IMR-90 (cell line): ENCODE results near the gene TCP11L1. TPM values are rescaled to one million over a fixed set of nuclear protein-coding genes. Genes with fewer than 3 reads are reported as not detected.

ENCODE experiments used
- ATAC-seq: fragments of 200-7000 bp; cut with Tn5 transposase; 2 replicates; pipeline ENCODE4 v1.9.1; 2020; ENCODE audit warnings: low read depth, mild to moderate bottlenecking, moderate library complexity
- BruUV-seq: library from RNA; stranded (reverse); fragments of 400-500 nt; replicated peaks from 2 replicates; lab custom pipeline; 2021; lab: Mats Ljungman, UMichigan
- CTCF ChIA-PET: fragments of 300-600 bp; formaldehyde crosslinking; extraction: SDS; loops from one replicate; lab custom pipeline; 2021; ENCODE audit warnings: antibody characterized with exemption; lab: Yijun Ruan, JAX
- POLR2A ChIA-PET: fragments of 300-600 bp; sonication (Branson Sonifier 250); formaldehyde crosslinking; loops from one replicate; lab custom pipeline; 2022; ENCODE audit warnings: antibody characterized with exemption; ENCODE audit not compliant: unreplicated experiment; lab: Charles Lee
- DNase-seq: peaks from one replicate; pipeline ENCODE4 v3.0.0; 2013
- H2AFZ ChIP-seq: replicated peaks from 2 replicates; pipeline ENCODE3; 2013; ENCODE audit warnings: low read length, mild to moderate bottlenecking; ENCODE audit not compliant: poor library complexity
- H2AK5ac ChIP-seq: 2 replicates; pipeline ENCODE4 v1.6.1; 2013; ENCODE audit warnings: low read depth, low read length, inconsistent platforms
- H2AK9ac ChIP-seq: replicated peaks from 2 replicates; pipeline ENCODE3; 2013; ENCODE audit warnings: mild to moderate bottlenecking, low read depth, low read length, moderate library complexity; ENCODE audit not compliant: poor library complexity
- H2BK120ac ChIP-seq: 2 replicates; pipeline ENCODE4 v1.6.1; 2013; ENCODE audit warnings: low read depth, low read length, inconsistent platforms
- H2BK15ac ChIP-seq: 3 replicates; pipeline ENCODE4 v1.6.1; 2013; ENCODE audit warnings: low read depth, low read length, inconsistent platforms
- H2BK20ac ChIP-seq: 2 replicates; pipeline ENCODE4 v1.6.1; 2013; ENCODE audit warnings: low read depth, mild to moderate bottlenecking, inconsistent platforms, low read length, moderate library complexity
- H2BK5ac ChIP-seq: 2 replicates; pipeline ENCODE4 v1.6.1; 2013; ENCODE audit warnings: mild to moderate bottlenecking, low read depth, low read length, inconsistent platforms; ENCODE audit not compliant: poor library complexity, severe bottlenecking
- H3K14ac ChIP-seq: replicated peaks from 2 replicates; pipeline ENCODE4 v1.6.1; 2013; ENCODE audit warnings: low read depth, low read length, inconsistent platforms
- H3K18ac ChIP-seq: 2 replicates; pipeline ENCODE4 v1.6.1; 2013; ENCODE audit warnings: low read depth, low read length, control low read depth
- H3K23ac ChIP-seq: 2 replicates; pipeline ENCODE4 v1.6.1; 2013; ENCODE audit warnings: low read depth, low read length, inconsistent platforms
- H3K27ac ChIP-seq: 2 replicates; pipeline ENCODE4 v1.5.1; 2013; ENCODE audit warnings: mild to moderate bottlenecking, control low read depth, low read length; ENCODE audit not compliant: insufficient read depth
- H3K27me3 ChIP-seq: 2 replicates; pipeline ENCODE4 v1.6.1; 2013; ENCODE audit warnings: low read length; ENCODE audit not compliant: control insufficient read depth, insufficient read depth
- H3K36me3 ChIP-seq: 2 replicates; pipeline ENCODE4 v1.6.1; 2013; ENCODE audit warnings: low read length, mixed read lengths; ENCODE audit not compliant: control insufficient read depth, insufficient read depth
- H3K4ac ChIP-seq: 2 replicates; pipeline ENCODE4 v1.6.1; 2013; ENCODE audit warnings: low read depth, low read length, inconsistent platforms
- H3K4me1 ChIP-seq: 2 replicates; pipeline ENCODE4 v1.6.1; 2013; ENCODE audit warnings: low read length, mixed read lengths; ENCODE audit not compliant: control insufficient read depth, insufficient read depth
- H3K4me2 ChIP-seq: 2 replicates; pipeline ENCODE4 v1.6.1; 2013; ENCODE audit warnings: low read depth, mild to moderate bottlenecking, control low read depth, low read length, moderate library complexity
- H3K4me3 ChIP-seq: 2 replicates; pipeline ENCODE4 v1.5.1; 2013; ENCODE audit warnings: low read depth, mild to moderate bottlenecking, control low read depth, low read length, moderate library complexity; ENCODE audit not compliant: insufficient read depth
- H3K56ac ChIP-seq: 2 replicates; pipeline ENCODE4 v1.6.1; 2013; ENCODE audit warnings: low read length, inconsistent platforms; ENCODE audit not compliant: insufficient read depth; ENCODE audit errors: extremely low read depth
- H3K79me1 ChIP-seq, 2 experiments: 2 replicates each; pipeline ENCODE4 v1.6.1; 2013; ENCODE audit warnings: low read length in 2 of 2, inconsistent platforms in 1 of 2, low read depth in 1 of 2
- H3K9ac ChIP-seq: 2 replicates; pipeline ENCODE4 v1.6.1; 2013; ENCODE audit warnings: low read depth, low read length, control low read depth
- H3K9me1 ChIP-seq: 2 replicates; pipeline ENCODE4 v1.6.1; 2013; ENCODE audit warnings: low read length, inconsistent platforms; ENCODE audit not compliant: insufficient read depth
- H3K9me3 ChIP-seq: 2 replicates; pipeline ENCODE4 v1.6.1; 2013; ENCODE audit warnings: low read length; ENCODE audit not compliant: control insufficient read depth, insufficient read depth
- H4K20me1 ChIP-seq: 2 replicates; pipeline ENCODE4 v1.6.1; 2013; ENCODE audit warnings: low read length, inconsistent platforms; ENCODE audit not compliant: insufficient read depth
- H4K5ac ChIP-seq: 2 replicates; pipeline ENCODE4 v1.6.1; 2013; ENCODE audit warnings: mild to moderate bottlenecking, low read depth, low read length, control low read depth
- H4K8ac ChIP-seq, 2 experiments: 2 replicates each; pipeline ENCODE4 v1.6.1; 2013; ENCODE audit warnings: low read depth in 2 of 2, low read length in 2 of 2, control low read depth in 1 of 2, inconsistent platforms in 1 of 2
- H4K91ac ChIP-seq: 2 replicates; pipeline ENCODE4 v1.6.1; 2013; ENCODE audit warnings: low read depth, low read length, inconsistent platforms; ENCODE audit not compliant: insufficient read depth
- CEBPB ChIP-seq: IDR thresholded peaks from 2 replicates; pipeline ENCODE4 v1.6.1; 2012; ENCODE audit warnings: low read depth, low read length, improper control_type of control experiment
- FOS ChIP-seq: fragments of 150-350 bp; IDR thresholded peaks from 2 replicates; pipeline ENCODE4 v1.6.1; 2016; ENCODE audit warnings: low read depth, low read length
- MAFK ChIP-seq: IDR thresholded peaks from 2 replicates; pipeline ENCODE4 v1.6.1; 2012; ENCODE audit warnings: low read depth, low read length, improper control_type of control experiment
- MAZ ChIP-seq: IDR thresholded peaks from 2 replicates; pipeline ENCODE4 v1.6.1; 2012; ENCODE audit warnings: low read depth, mild to moderate bottlenecking, low read length, improper control_type of control experiment, moderate library complexity, borderline replicate concordance
- NFE2L2 ChIP-seq: fragments of 150-350 bp; IDR thresholded peaks from 2 replicates; pipeline ENCODE4 v1.6.1; 2016; ENCODE audit warnings: low read depth, mild to moderate bottlenecking, low read length
- POLR2A ChIP-seq: IDR thresholded peaks from 2 replicates; pipeline ENCODE4 v1.6.1; 2012; ENCODE audit warnings: mild to moderate bottlenecking, low read depth, low read length
- RAD21 ChIP-seq: IDR thresholded peaks from 2 replicates; pipeline ENCODE4 v1.6.1; 2012; ENCODE audit warnings: low read length, improper control_type of control experiment
- RCOR1 ChIP-seq: IDR thresholded peaks from 2 replicates; pipeline ENCODE4 v1.6.1; 2012; ENCODE audit warnings: mild to moderate bottlenecking, low read length, improper control_type of control experiment; ENCODE audit not compliant: insufficient replicate concordance
- SMC3 ChIP-seq: fragments of 150-350 bp; IDR thresholded peaks from 2 replicates; pipeline ENCODE4 v1.6.1; 2016; ENCODE audit warnings: low read depth, mild to moderate bottlenecking, antibody characterized with exemption, low read length, moderate library complexity
- dilution Hi-C: fragments of 300-500 bp; cut with HindIII; formaldehyde crosslinking; loops from one replicate; pipeline ENCODE4 v1.14.3; 2018; ENCODE audit warnings: low sequenced_read_pairs; ENCODE audit not compliant: unreplicated experiment
- in situ Hi-C: fragments of 300-500 bp; cut with MboI; formaldehyde crosslinking; loops from 3 replicates; pipeline ENCODE4 v1.14.3; 2019; ENCODE audit warnings: low sequenced_read_pairs, inconsistent platforms, mixed read lengths
- intact Hi-C: fragments of 100-400 bp; cut with micrococcal nuclease; formaldehyde crosslinking; loops from 2 replicates; pipeline ENCODE4 v1.10.0; 2022
- polyA plus RNA-seq, 3 experiments: library from polyadenylated mRNA; depleted of rRNA; stranded (reverse); fragments of >200 nt; gene quantifications; 2 replicates each; pipeline ENCODE4 v1.2.3, GENCODE V29; 2012; ENCODE audit warnings: low replicate concordance in 1 of 3
- total RNA-seq: library from RNA; depleted of rRNA; stranded (reverse); fragments of >200 nt; gene quantifications from 2 replicates; pipeline ENCODE4 v1.2.3, GENCODE V29; 2012
- TF ChIP-seq, protein P1 (sequence below): conservative IDR thresholded peaks from 2 replicates; pipeline ENCODE4 v1.5.1; 2012; ENCODE audit warnings: mild to moderate bottlenecking, low read depth, low read length, improper control_type of control experiment
- TF ChIP-seq, protein P2 (sequence below): fragments of 150-350 bp; IDR thresholded peaks from 2 replicates; pipeline ENCODE4 v1.6.1; 2016; ENCODE audit warnings: low read depth, mild to moderate bottlenecking, low read length, moderate library complexity, borderline replicate concordance
- TF ChIP-seq, protein P3 (sequence below): fragments of 150-350 bp; IDR thresholded peaks from 2 replicates; pipeline ENCODE4 v1.6.1; 2017; ENCODE audit warnings: mild to moderate bottlenecking, antibody characterized with exemption, low read length, low read depth

TCP11L1 gene
- total and polyA plus RNA-seq, 2 of the 4 experiments (the other 2 are of a cell fraction), result 13.9 to 17.4 TPM

DNA sequence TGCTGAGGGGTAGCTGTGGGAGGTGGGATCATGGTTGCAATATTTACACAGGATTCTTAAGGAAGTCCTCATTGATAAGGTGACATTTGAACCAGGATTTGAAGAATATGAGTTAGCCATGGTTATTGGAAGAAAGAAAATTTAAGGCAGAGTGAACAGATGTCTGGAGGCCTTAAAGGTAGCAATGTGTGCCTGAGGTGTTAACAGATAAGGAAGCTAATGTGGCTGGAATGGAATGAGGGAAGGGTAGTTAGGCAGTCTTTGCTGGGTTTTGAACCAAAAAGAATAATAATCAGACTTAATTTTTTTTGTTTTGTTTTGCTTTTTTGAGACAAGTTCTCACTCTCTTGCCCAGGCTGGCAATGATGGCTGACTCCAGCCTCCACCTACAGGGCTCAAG is 33.4 kb upstream of the TCP11L1 start:
- Histone ChIP-seq H3K9me1 (peaks cover 4% of the 10 kb centered on the region), H2AFZ (no peak overlapping the region), H4K5ac (no peak overlapping the region), H3K56ac (no peak overlapping the region), H3K79me1 (no peaks in the 10 kb centered on the region), H4K91ac (no peak overlapping the region), H3K4me2 (no peak overlapping the region), H2AK9ac (no peak overlapping the region), H2BK5ac (no peak overlapping the region), H3K9me3 (no peaks in the 10 kb centered on the region), H3K9ac (no peak overlapping the region), H3K27ac (no peak overlapping the region), H3K18ac (no peak overlapping the region), H3K4me3 (no peak overlapping the region), H4K20me1 (no peaks in the 10 kb centered on the region), H3K36me3 (no peaks in the 10 kb centered on the region), H2BK15ac (no peak overlapping the region; the same call in 2 of the 3 replicates), H3K23ac (no peak overlapping the region), H2BK20ac (no peak overlapping the region), H2AK5ac (no peak overlapping the region), H4K8ac (no peak overlapping the region), H3K4me1 (peaks cover 5% of the 10 kb centered on the region), H2BK120ac (no peak overlapping the region), H3K4ac (no peak overlapping the region; the same call in 1 of the 2 replicates), H3K27me3 (no peaks in the 10 kb centered on the region), H3K14ac (0 out of 2 replicates have a peak overlapping the region, but pooled peaks have one; percentile 9)
- POLR2A ChIA-PET, result no interaction called here
- TF ChIP-seq CEBPB (no peak), FOS (no peak), MAFK (no peak), RCOR1 (no peak), NFE2L2 (no peak), SMC3 (no peak), POLR2A (no peak), RAD21 (no peak), MAZ (no peak)
- TF ChIP-seq, protein P1, sequence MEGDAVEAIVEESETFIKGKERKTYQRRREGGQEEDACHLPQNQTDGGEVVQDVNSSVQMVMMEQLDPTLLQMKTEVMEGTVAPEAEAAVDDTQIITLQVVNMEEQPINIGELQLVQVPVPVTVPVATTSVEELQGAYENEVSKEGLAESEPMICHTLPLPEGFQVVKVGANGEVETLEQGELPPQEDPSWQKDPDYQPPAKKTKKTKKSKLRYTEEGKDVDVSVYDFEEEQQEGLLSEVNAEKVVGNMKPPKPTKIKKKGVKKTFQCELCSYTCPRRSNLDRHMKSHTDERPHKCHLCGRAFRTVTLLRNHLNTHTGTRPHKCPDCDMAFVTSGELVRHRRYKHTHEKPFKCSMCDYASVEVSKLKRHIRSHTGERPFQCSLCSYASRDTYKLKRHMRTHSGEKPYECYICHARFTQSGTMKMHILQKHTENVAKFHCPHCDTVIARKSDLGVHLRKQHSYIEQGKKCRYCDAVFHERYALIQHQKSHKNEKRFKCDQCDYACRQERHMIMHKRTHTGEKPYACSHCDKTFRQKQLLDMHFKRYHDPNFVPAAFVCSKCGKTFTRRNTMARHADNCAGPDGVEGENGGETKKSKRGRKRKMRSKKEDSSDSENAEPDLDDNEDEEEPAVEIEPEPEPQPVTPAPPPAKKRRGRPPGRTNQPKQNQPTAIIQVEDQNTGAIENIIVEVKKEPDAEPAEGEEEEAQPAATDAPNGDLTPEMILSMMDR, result no peak
- TF ChIP-seq, protein P2, sequence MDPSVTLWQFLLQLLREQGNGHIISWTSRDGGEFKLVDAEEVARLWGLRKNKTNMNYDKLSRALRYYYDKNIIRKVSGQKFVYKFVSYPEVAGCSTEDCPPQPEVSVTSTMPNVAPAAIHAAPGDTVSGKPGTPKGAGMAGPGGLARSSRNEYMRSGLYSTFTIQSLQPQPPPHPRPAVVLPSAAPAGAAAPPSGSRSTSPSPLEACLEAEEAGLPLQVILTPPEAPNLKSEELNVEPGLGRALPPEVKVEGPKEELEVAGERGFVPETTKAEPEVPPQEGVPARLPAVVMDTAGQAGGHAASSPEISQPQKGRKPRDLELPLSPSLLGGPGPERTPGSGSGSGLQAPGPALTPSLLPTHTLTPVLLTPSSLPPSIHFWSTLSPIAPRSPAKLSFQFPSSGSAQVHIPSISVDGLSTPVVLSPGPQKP, result no peak
- TF ChIP-seq, protein P3, sequence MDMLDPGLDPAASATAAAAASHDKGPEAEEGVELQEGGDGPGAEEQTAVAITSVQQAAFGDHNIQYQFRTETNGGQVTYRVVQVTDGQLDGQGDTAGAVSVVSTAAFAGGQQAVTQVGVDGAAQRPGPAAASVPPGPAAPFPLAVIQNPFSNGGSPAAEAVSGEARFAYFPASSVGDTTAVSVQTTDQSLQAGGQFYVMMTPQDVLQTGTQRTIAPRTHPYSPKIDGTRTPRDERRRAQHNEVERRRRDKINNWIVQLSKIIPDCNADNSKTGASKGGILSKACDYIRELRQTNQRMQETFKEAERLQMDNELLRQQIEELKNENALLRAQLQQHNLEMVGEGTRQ, result no peak
- DNase-seq (no peak), ATAC-seq (no peak)
- intact Hi-C loops (no loop called here), in situ Hi-C loops (no loop called here), dilution Hi-C loops (no loop called here)
- BruUV-seq, result no TSS peak
- CTCF ChIA-PET, result no interaction called here
